C4-2B (cell line): ENCODE data around the gene SCARB2.
A peak's percentile ranks its signal among the peaks of the same experiment; 100 is the strongest.

Source experiments
- H3K27ac ChIP-seq: fragments of 450-650 bp; 2 replicates; pipeline ENCODE4 v1.5.1; 2017
- ZFX ChIP-seq: fragments of 450-650 bp; IDR thresholded peaks from 2 replicates; pipeline ENCODE4 v1.6.1; 2017
- TF ChIP-seq, protein P1 (sequence below): fragments of 450-650 bp; conservative IDR thresholded peaks from 2 replicates; pipeline ENCODE4 v1.5.1; 2017; ENCODE audit warnings: mild to moderate bottlenecking

The SCARB2 gene

DNA sequence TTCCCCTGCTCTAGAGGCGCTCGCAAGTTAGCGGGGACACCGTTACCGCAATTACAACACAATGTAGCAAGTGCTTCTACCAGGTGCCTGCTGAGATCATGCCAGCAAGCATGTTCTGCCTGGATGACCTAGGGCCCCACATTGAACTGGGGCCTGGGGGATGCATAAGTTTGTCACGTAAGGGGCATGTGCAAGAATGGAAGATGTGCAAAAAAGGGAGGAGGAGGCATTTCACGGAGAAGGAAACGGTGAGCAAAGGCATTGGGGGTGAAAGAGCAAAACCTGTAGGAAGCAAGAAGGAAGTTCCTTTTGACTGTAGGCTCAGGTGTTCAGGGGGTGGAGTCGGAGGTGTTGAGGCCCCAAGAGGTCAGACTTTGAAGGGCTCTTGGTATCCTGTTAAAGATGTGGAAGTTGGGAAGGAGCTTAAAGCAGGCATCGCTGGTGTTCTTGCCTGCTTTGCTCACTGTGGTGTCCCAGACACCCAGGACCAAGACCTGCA is 602 bp upstream of the SCARB2 start:
- peak overlapping the region; percentile 97 for H3K27ac ChIP-seq
- TF ChIP-seq ZFX, result no peak; the same call in 1 of the 2 replicates
- TF ChIP-seq, protein P1, sequence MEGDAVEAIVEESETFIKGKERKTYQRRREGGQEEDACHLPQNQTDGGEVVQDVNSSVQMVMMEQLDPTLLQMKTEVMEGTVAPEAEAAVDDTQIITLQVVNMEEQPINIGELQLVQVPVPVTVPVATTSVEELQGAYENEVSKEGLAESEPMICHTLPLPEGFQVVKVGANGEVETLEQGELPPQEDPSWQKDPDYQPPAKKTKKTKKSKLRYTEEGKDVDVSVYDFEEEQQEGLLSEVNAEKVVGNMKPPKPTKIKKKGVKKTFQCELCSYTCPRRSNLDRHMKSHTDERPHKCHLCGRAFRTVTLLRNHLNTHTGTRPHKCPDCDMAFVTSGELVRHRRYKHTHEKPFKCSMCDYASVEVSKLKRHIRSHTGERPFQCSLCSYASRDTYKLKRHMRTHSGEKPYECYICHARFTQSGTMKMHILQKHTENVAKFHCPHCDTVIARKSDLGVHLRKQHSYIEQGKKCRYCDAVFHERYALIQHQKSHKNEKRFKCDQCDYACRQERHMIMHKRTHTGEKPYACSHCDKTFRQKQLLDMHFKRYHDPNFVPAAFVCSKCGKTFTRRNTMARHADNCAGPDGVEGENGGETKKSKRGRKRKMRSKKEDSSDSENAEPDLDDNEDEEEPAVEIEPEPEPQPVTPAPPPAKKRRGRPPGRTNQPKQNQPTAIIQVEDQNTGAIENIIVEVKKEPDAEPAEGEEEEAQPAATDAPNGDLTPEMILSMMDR, result no peak

DNA sequence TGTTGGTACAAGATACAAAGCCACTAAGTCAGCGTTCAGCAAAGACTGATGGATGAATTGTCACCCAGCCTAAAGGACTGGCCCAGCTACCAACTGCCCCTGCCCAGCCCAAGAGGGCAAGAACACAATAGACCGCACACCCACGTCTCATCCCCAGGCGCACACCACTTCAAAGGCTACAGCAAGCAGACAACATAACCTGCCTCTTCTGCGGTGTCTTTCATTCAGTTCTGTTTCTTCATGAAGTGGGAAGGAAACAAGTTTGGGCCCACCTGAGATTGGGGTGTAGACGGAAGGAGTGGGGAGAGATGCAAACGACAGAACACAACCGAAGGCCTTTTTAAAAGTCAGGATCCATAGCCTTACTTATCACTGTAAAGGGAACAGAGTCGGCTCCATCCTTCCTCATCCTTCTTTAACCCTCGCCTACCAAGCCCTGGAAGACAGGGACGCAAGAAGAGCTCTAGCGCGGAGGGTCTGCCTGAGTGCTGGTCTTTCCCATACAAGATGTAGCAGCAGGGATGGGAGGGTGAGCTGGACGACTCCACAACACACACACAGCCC is 691 bp downstream of the SCARB2 start:
- H3K27ac ChIP-seq, result peak overlapping the region; percentile 97

DNA sequence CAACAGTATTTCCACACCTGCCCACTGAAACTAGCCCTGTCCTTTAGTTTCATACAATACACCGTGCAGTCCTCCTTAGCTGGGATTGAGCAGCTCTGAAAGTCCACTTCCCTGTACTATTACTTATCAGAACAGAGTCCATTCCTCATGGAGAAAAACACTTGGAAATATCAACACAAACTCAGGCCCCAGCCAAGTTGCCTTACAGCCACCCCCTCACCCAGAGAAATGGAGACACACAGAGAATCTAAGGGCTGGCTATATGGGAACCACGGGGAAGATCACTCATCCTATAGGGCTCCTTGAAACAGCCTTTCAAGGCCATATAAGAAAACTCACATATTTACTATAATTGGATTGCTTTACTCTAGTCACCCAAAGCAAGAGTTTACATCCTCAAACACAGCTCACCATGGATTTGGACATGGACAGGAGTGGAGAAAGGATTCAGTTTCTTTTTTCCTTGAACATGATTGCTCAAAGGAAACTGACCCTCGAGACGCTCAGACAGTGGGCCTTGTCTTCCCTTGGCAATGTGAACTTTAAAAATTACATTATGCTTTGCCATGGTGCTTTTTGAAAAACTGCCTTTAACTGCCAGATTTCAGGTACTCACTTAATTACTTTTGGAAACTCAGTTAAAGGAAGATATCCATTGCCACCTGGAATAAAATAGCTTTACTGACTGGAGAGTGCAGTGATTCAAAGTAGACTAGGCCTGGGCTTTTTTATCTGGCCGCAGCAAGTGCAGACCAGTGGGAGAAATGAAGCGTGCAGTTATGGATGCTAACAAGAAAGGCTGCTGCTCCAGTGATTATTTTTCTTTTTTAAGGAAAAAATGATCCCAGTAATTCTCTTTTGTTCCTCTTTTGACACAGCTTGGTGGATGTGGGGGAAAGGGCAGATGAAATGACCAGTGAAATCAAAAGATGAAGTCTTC is 1.6 kb downstream of the SCARB2 start:
- TF ChIP-seq ZFX, result no peak
- TF ChIP-seq, protein P1, result no peak
- H3K27ac ChIP-seq, result peak overlapping the region; percentile 97

More for the DNA sequence above, 691 bp downstream of the SCARB2 start:
- no peak for TF ChIP-seq ZFX
- TF ChIP-seq, protein P1, result no peak

DNA sequence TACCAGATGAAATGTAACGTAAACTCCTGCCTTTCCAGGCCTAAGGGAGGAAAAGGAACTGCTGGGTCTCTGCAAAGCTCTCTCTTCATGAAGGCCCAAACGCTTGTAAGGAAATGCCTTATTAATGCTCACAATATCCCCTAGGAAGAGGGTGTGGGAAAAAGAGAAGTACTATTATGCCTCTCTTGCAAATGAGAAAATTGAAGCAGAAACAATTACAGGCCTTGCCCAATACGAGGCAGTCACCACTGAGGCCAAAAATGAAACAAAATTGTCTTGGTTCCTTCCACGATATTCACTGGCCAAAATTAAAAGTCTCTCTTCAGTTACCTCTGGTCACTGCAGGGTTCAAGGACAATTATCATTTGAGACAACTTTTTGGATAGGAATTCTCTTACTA is 3.2 kb downstream of the SCARB2 start:
- TF ChIP-seq ZFX, result no peak
- TF ChIP-seq, protein P1, result no peak
- H3K27ac ChIP-seq, result no peak overlapping the region; the same call in 1 of the 2 replicates

DNA sequence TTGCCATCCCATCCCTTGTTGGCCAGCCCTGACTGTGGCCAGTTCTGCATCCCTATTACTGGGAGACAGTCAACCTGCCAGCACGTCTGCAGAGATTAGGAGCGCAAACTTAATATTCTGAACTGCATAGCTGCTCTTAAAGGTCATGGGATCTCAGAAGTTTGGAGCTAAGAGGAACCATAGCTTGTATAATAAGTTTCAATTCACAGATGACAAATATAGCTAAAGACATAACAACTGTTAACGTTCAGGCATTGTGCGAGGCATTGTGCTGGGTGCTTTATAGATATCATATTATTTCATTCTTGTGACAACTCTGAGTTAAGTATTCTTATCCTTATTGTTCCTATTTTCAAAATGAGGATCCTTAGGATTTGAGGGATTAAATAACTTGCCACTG is 3.7 kb downstream of the SCARB2 start:
- peak overlapping the region; percentile 69 for H3K27ac ChIP-seq

DNA sequence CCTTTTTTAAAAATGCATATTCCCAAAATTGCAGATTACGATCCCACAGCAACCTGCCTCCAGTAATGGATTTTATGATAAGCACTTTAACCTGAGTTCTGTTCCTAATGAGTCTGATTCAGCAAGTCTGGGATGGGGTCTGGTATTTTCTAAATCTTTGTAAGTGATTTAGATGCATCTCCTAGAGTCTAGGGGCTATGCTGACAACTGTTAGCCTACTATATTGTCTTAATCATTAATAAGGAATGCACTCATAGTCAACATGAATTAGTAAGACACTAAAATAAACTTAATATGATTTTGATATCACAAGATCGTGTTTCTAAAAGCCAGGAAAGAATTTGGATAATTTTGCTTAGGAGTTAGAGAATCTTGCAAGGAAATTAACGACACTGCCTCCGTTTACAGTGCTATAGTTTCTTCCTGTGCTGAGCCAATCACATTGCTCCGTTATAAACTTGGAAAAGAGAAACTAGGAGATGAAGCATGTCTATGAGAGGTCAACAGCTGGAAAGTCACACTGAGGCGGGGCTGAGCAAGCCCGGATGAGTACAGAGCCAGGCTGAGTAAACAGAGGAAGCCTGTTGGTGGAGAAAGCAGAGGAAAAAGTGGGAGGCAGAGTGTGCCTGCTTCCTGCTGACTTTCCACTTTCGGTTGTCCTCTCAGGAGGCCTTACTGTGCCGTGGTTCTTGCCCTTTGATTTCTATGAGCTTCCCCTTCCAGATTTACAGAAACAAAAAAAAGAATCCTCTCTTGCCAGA is 5.4 kb downstream of the SCARB2 start:
- peak overlapping the region; percentile 69 for H3K27ac ChIP-seq
- TF ChIP-seq, protein P1, result no peak
- no peak for TF ChIP-seq ZFX

More for the DNA sequence above, 3.7 kb downstream of the SCARB2 start:
- TF ChIP-seq ZFX, result no peak
- TF ChIP-seq, protein P1, result no peak
